Keratinocyte (primary cell): ENCODE results near the gene DMRT1. TPM values are rescaled to one million over a fixed set of nuclear protein-coding genes. Genes with fewer than 3 reads are reported as not detected.

ENCODE experiments used
- DNase-seq: peaks from one replicate; pipeline ENCODE4 v3.0.0-alpha.2; 2011; ENCODE audit warnings: low read depth, missing footprints, low spot score
- FAIRE-seq: peaks from 2 replicates; lab custom pipeline; 2011; peaks lifted over from hg19 to GRCh38; lab: Jason Lieb, UNC
- H2AFZ ChIP-seq: 2 replicates; pipeline ENCODE4 v1.6.0; 2012; ENCODE audit warnings: low read length, control low read depth, inconsistent platforms; ENCODE audit not compliant: control insufficient read depth
- H3K27ac ChIP-seq: 2 replicates; pipeline ENCODE4 v1.5.1; 2011; ENCODE audit warnings: low read length; ENCODE audit not compliant: control insufficient read depth, insufficient read depth
- H3K27me3 ChIP-seq: 3 replicates; pipeline ENCODE4 v1.6.0; 2011; ENCODE audit warnings: low read length; ENCODE audit not compliant: control insufficient read depth, insufficient read depth; ENCODE audit errors: extremely low read depth
- H3K36me3 ChIP-seq, 2 experiments: 2 replicates in 1 of 2; 3 replicates in 1 of 2; pipeline ENCODE4 v1.5.1; 2011; ENCODE audit warnings: low read length in 2 of 2, mild to moderate bottlenecking in 1 of 2; ENCODE audit not compliant: control insufficient read depth in 2 of 2, insufficient read depth in 2 of 2; ENCODE audit errors: extremely low read depth in 1 of 2
- H3K4me1 ChIP-seq: 3 replicates; pipeline ENCODE4 v1.5.1; 2011; ENCODE audit warnings: low read length; ENCODE audit not compliant: control insufficient read depth, insufficient read depth; ENCODE audit errors: extremely low read depth
- H3K4me2 ChIP-seq: 3 replicates; pipeline ENCODE4 v1.6.0; 2011; ENCODE audit warnings: low read depth, low read length; ENCODE audit not compliant: control insufficient read depth, insufficient read depth; ENCODE audit errors: extremely low read depth
- H3K4me3 ChIP-seq, 3 experiments: fragments of 200-600 bp in 1 of 3; sonication (generic) in 1 of 3; 2 replicates in 2 of 3; 3 replicates in 1 of 3; pipeline ENCODE4 v1.5.1; 2011 to 2016; ENCODE audit warnings: low read length in 3 of 3, mild to moderate bottlenecking in 3 of 3, control low read depth in 2 of 3, inconsistent platforms in 1 of 3, low read depth in 1 of 3, mixed read lengths in 1 of 3, mixed run types in 1 of 3, moderate library complexity in 1 of 3; ENCODE audit not compliant: control insufficient read depth in 2 of 3, insufficient read depth in 2 of 3; ENCODE audit errors: extremely low read depth in 1 of 3
- H3K79me2 ChIP-seq: 2 replicates; pipeline ENCODE4 v1.6.0; 2012; ENCODE audit warnings: low read length; ENCODE audit not compliant: control insufficient read depth, insufficient read depth
- H3K9ac ChIP-seq: 3 replicates; pipeline ENCODE4 v1.6.0; 2011; ENCODE audit warnings: low read length; ENCODE audit not compliant: control insufficient read depth, insufficient read depth; ENCODE audit errors: extremely low read depth
- H3K9me1 ChIP-seq: 3 replicates; pipeline ENCODE4 v1.6.0; 2011; ENCODE audit warnings: low read length; ENCODE audit not compliant: control insufficient read depth, insufficient read depth; ENCODE audit errors: extremely low read depth
- H3K9me3 ChIP-seq: 2 replicates; pipeline ENCODE4 v1.5.1; 2012; ENCODE audit warnings: low read depth, low read length; ENCODE audit not compliant: control insufficient read depth
- H4K20me1 ChIP-seq: 3 replicates; pipeline ENCODE4 v1.6.0; 2011; ENCODE audit warnings: low read length; ENCODE audit not compliant: control insufficient read depth, insufficient read depth; ENCODE audit errors: extremely low read depth
- EZH2 ChIP-seq: IDR thresholded peaks from one replicate; pipeline ENCODE4 v1.6.1; 2012; ENCODE audit warnings: inconsistent platforms, mild to moderate bottlenecking, low read length, moderate library complexity
- dilution Hi-C: fragments of 300-500 bp; cut with MboI; formaldehyde crosslinking; loops from one replicate; pipeline ENCODE4 v1.7.0; 2020; ENCODE audit warnings: low sequenced_read_pairs; ENCODE audit not compliant: extremely low pct_ligation_motif_present
- polyA plus RNA-seq, 5 experiments: library from polyadenylated mRNA; depleted of rRNA in 3 of 5; stranded (reverse) in 3 of 5; stranded (forward) in 1 of 5; unstranded in 1 of 5; fragments of >200 nt; gene quantifications; 1 replicate in 1 of 5; 2 replicates in 3 of 5; 3 replicates in 1 of 5; pipeline versions ENCODE4 v1.2.1 to v1.2.3, GENCODE V29; 2011 to 2012; ENCODE audit warnings: missing spikeins in 2 of 5, low read depth in 1 of 5, low replicate concordance in 1 of 5
- TF ChIP-seq, protein P1 (sequence below), 3 experiments: IDR thresholded peaks in 1 of 3; conservative IDR thresholded peaks in 1 of 3; optimal IDR thresholded peaks in 1 of 3; 2 replicates in 2 of 3; 3 replicates in 1 of 3; pipeline versions ENCODE3 to v1.5.1; 2011; ENCODE audit warnings: low read length in 3 of 3, mild to moderate bottlenecking in 3 of 3, moderate library complexity in 2 of 3, control low read depth in 1 of 3, inconsistent platforms in 1 of 3; ENCODE audit not compliant: insufficient read depth in 2 of 3; ENCODE audit errors: extremely low read depth in 1 of 3

Gene DMRT1
- polyA plus RNA-seq, 1 donor (not counting 4 experiments of a cell fraction or from before 2014, with no cell fraction given) = not detected

DNA sequence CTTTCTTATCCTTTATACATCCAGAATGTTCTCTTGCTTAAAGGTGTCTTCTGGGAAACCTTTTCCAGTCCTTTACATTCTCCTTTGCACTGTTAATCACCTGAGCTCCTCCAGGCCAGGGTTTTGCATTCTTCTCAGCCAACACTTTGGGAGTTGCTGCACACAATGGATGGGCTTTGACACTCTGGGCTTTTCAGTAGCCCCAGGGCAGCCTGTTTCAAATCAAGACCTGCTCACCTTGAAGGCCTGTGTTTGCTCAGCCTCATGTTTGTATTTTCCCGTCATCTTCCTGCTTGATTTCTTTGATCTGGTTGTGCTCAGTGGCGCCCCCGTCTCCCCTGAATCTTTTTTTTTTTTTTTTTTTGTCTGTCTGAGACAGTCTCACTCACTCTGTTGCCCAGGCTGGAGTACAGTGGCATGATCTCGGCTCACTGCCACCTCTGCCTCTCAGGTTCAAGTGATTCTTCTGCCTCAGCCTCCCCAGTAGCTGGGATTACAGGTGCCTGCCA is 41.0 kb downstream of the DMRT1 start:
- Histone ChIP-seq H4K20me1 (no peaks in the 10 kb centered on the region), H3K36me3 (no peaks in the 10 kb centered on the region), H3K9me1 (no peaks in the 10 kb centered on the region), H3K9ac (no peak overlapping the region), H3K4me1 (no peaks in the 10 kb centered on the region), H3K4me2 (no peak overlapping the region), H3K9me3 (no peaks in the 10 kb centered on the region), H3K27me3 (no peaks in the 10 kb centered on the region), H3K4me3 (no peak overlapping the region), H3K27ac (no peak overlapping the region), H2AFZ (no peak overlapping the region), H3K79me2 (no peaks in the 10 kb centered on the region)
- FAIRE-seq (no peak), DNase-seq (no peak)
- TF ChIP-seq, protein P1, sequence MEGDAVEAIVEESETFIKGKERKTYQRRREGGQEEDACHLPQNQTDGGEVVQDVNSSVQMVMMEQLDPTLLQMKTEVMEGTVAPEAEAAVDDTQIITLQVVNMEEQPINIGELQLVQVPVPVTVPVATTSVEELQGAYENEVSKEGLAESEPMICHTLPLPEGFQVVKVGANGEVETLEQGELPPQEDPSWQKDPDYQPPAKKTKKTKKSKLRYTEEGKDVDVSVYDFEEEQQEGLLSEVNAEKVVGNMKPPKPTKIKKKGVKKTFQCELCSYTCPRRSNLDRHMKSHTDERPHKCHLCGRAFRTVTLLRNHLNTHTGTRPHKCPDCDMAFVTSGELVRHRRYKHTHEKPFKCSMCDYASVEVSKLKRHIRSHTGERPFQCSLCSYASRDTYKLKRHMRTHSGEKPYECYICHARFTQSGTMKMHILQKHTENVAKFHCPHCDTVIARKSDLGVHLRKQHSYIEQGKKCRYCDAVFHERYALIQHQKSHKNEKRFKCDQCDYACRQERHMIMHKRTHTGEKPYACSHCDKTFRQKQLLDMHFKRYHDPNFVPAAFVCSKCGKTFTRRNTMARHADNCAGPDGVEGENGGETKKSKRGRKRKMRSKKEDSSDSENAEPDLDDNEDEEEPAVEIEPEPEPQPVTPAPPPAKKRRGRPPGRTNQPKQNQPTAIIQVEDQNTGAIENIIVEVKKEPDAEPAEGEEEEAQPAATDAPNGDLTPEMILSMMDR (optimal IDR thresholded peaks at IDR 0.05 in 1 of 3, IDR thresholded peaks at IDR 0.05 in 1 of 3, conservative IDR thresholded peaks at IDR 0.05 in 1 of 3; ENCODE audit: extremely low read depth in 1 of 3, insufficient read depth in 2 of 3, low read length in 3 of 3) = peak in 1 of 3 experiments; percentile 31
- TF ChIP-seq EZH2 = no peak
- dilution Hi-C loops = no loop called here

DNA sequence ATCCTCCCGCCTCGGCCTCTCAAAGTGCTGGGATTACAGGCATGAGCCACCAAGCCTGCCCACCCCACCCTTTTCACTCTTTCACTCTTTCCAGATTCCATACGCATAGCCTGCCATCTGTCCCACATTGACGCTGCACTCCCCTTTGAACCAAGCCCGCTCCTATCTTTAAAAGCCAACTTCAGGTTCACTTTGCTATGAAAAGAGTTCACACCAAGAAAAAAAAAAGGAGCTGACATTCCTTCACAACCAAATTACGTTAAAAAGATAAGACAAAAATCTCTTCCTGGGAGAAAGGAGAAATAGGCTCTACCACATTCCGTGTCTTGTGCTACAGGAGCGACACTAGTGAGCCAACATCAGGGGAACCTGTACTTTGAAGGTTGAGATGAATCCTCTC is 41.5 kb downstream of the DMRT1 start:
- Histone ChIP-seq H3K4me2 (no peak overlapping the region), H3K4me1 (no peaks in the 10 kb centered on the region), H3K9me3 (no peaks in the 10 kb centered on the region), H2AFZ (no peak overlapping the region), H3K4me3 (no peak overlapping the region), H3K27me3 (no peaks in the 10 kb centered on the region), H4K20me1 (no peaks in the 10 kb centered on the region), H3K9ac (no peak overlapping the region), H3K9me1 (no peaks in the 10 kb centered on the region), H3K79me2 (no peaks in the 10 kb centered on the region), H3K27ac (no peak overlapping the region), H3K36me3 (no peaks in the 10 kb centered on the region)
- no peak for FAIRE-seq
- TF ChIP-seq, protein P1 (optimal IDR thresholded peaks at IDR 0.05 in 1 of 3, IDR thresholded peaks at IDR 0.05 in 1 of 3, conservative IDR thresholded peaks at IDR 0.05 in 1 of 3; ENCODE audit: extremely low read depth in 1 of 3, insufficient read depth in 2 of 3, low read length in 3 of 3) = no peak
- TF ChIP-seq EZH2 = no peak
- DNase-seq = no peak
- dilution Hi-C loops = no loop called here
